ENCODE measurements around the gene WDR75. TPM values are rescaled to one million over a fixed set of nuclear protein-coding genes. Genes with fewer than 3 reads are reported as not detected.

The WDR75 gene
- 41.7 and 44.8 TPM in 2 replicates for total RNA-seq
- 11.2 and 17.4 TPM in 2 replicates for polyA plus RNA-seq
- 19.6 and 20.5 TPM in 2 replicates for polyA plus RNA-seq (2011; cell fraction: cytosol; rRNA removed)
- polyA plus RNA-seq (2011; cell fraction: nucleus; rRNA removed) = 73.8 and 81.4 TPM in 2 replicates
- 51.4 and 57.2 TPM in 2 replicates for polyA plus RNA-seq (2012)
- polyA minus RNA-seq = 87.5 and 93.8 TPM in 2 replicates
- polyA minus RNA-seq (2011; cell fraction: cytosol; rRNA and poly(A)+ RNA removed) = 15.3 TPM
- 73.4 and 126 TPM in 2 replicates for polyA minus RNA-seq (2011; cell fraction: nucleus; rRNA and poly(A)+ RNA removed)
- Bru-seq, nascent RNA = percentile 93 among the genes with signal in this experiment
- BruChase-seq, experiment 1, labeled RNA remaining after a 6-hour chase = percentile 90 among the genes with signal in this experiment
- BruChase-seq, experiment 2, labeled RNA remaining after a 2-hour chase = percentile 94 among the genes with signal in this experiment
- long read RNA-seq, transcript WDR75-201 (21 exons, 2,701 nt) = major isoform, 59 of 92 reads
- long read RNA-seq, partial matches to known transcripts = 12 of 92 reads
- long read RNA-seq, other reads (novel, unspliced or antisense) = 20 of 92 reads

GRCh38 chr2:189440947-189441708 lies at the start of gene WDR75:
TSS of gene WDR75 (plus strand) at chr2:189441474. CDS start at chr2:189441493, 19 bp downstream.
- Histone ChIP-seq H4K20me1 (replicated peaks; ENCODE audit: control insufficient read depth, extremely low read depth, insufficient read depth, low read length) (no peaks in the 10 kb centered on the region), H3K4me2 (ENCODE audit: insufficient read depth, low read length) (peak within 1 kb of the TSS; percentile 100), H3K4me3 (replicated peaks in 1 of 3; ENCODE audit: insufficient read depth in 1 of 3, low read depth in 1 of 3, low read length in 3 of 3) (peak within 1 kb of the TSS; percentile 88 to 95 (median 93)), H3K9me3 (replicated peaks; ENCODE audit: control insufficient read depth, insufficient read depth, low read length) (no peaks in the 10 kb centered on the region), H3K27me3 (ENCODE audit: control insufficient read depth in 2 of 2, insufficient read depth in 2 of 2, low read length in 2 of 2) (no peaks in the 10 kb centered on the region), H3K9ac (replicated peaks; ENCODE audit: extremely low read depth, insufficient read depth, low read length) (peak within 1 kb of the TSS; percentile 91), H3K36me3 (ENCODE audit: control insufficient read depth in 2 of 2, extremely low read depth in 1 of 2, insufficient read depth in 2 of 2, low read length in 2 of 2) (no peaks in the 10 kb centered on the region), H3K79me2 (ENCODE audit: control insufficient read depth, insufficient read depth, low read length) (peaks cover 48% of the 10 kb centered on the region), H3K9me1 (replicated peaks; ENCODE audit: control insufficient read depth, extremely low read depth, insufficient read depth, low read length) (no peaks in the 10 kb centered on the region), H3K4me1 (ENCODE audit: control insufficient read depth, extremely low read depth, insufficient read depth, low read length) (peaks cover 16% of the 10 kb centered on the region), H3K27ac (ENCODE audit: insufficient read depth, low read depth, low read length) (peak within 1 kb of the TSS; percentile 77), H2AFZ (ENCODE audit: low read depth, low read length) (peak within 1 kb of the TSS; percentile 97)
- dilution Hi-C loops (cut with MboI; ENCODE audit: extremely low pct_ligation_motif_present, low sequenced_read_pairs) (no loop called here), intact Hi-C loops (cut with micrococcal nuclease) (loop anchor here (1.0 kb wide), 1 partner anchor 139 kb away; the partner anchor contains the start of gene SLC40A1)
- TF ChIP-seq, protein P1, sequence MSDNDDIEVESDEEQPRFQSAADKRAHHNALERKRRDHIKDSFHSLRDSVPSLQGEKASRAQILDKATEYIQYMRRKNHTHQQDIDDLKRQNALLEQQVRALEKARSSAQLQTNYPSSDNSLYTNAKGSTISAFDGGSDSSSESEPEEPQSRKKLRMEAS (IDR thresholded peaks at IDR 0.05; ENCODE audit: insufficient read depth, insufficient read length) = peak; percentile 79
- TF ChIP-seq POLR2A (IDR thresholded peaks at IDR 0.05; ENCODE audit: low read depth, low read length) (peak; percentile 95), MYC (IDR thresholded peaks at IDR 0.05; ENCODE audit: low read depth, low read length) (peak; percentile 86), GATA2 (IDR thresholded peaks at IDR 0.05; ENCODE audit: insufficient read depth, insufficient read length, low read depth, low read length) (no peak), POLR2AphosphoS5 (IDR thresholded peaks at IDR 0.05; ENCODE audit: insufficient read depth, low read depth, low read length) (peak; percentile 87)
- FAIRE-seq (peak; percentile 86), DNase-seq (ENCODE audit: low read depth, low spot score) (peak; percentile 95)
- ChIA-PET POLR2A (interaction anchor here (1.5 kb wide), 1 partner anchor 34 kb away, joined by 4 read pairs; no protein-coding TSS in a partner anchor), CTCF (interaction anchor here (0.9 kb wide), 1 partner anchor 29 kb away, joined by 3 read pairs; no protein-coding TSS in a partner anchor)
- no TSS peak for BruUV-seq (replicated peaks)

Measured in endothelial cell of umbilical vein (primary cell).